ENCODE data around the gene PIK3R5. TPM values are rescaled to one million over a fixed set of nuclear protein-coding genes. Genes with fewer than 3 reads are reported as not detected.

PIK3R5 gene
- total RNA-seq, 1 experiment from 2014 or later, result not detected

- Histone ChIP-seq H3K27me3 (replicated peaks; ENCODE audit: control insufficient read depth, insufficient read depth, low read length) (no peaks in the 10 kb centered on the region), H3K36me3 (ENCODE audit: control insufficient read depth, insufficient read depth, low read length) (no peaks in the 10 kb centered on the region), H3K4me3 (ENCODE audit: low read depth, low read length) (no peak overlapping the region), H3K4me1 (no peaks in the 10 kb centered on the region), H3K9me3 (no peaks in the 10 kb centered on the region)
- H3K27me3 Mint-ChIP-seq (ENCODE audit: insufficient read depth, unreplicated experiment), result peaks cover 9% of the 10 kb centered on the region
- intact Hi-C loops (cut with micrococcal nuclease; ENCODE audit: unreplicated experiment), result no loop called here
- ChIA-PET CTCF (no interaction called here), POLR2A (no interaction called here)
- no peaks in the 10 kb centered on the region for H3K9me3 Mint-ChIP-seq (ENCODE audit: unreplicated experiment)
- no TSS peak for BruUV-seq (replicated peaks)
- TF ChIP-seq CTCF (IDR thresholded peaks at IDR 0.05; ENCODE audit: insufficient read depth in 1 of 2, low read depth in 1 of 2, low read length in 1 of 2, severe bottlenecking in 1 of 2, unreplicated experiment in 1 of 2), result no peak
- no peaks in the 10 kb centered on the region for H3K36me3 Mint-ChIP-seq (ENCODE audit: insufficient read depth, unreplicated experiment)
- H3K4me3 Mint-ChIP-seq (ENCODE audit: unreplicated experiment), result no peak overlapping the region
- no peaks in the 10 kb centered on the region for H3K4me1 Mint-ChIP-seq (ENCODE audit: low read depth, unreplicated experiment)
- H3K27ac Mint-ChIP-seq (ENCODE audit: unreplicated experiment), result no peak overlapping the region
- DNase-seq, result no peak
Measured at GRCh38 chr17:8938933-8939332, 26.6 kb downstream of the PIK3R5 start.

- Histone ChIP-seq H3K27me3 (replicated peaks; ENCODE audit: control insufficient read depth, insufficient read depth, low read length) (no peaks in the 10 kb centered on the region), H3K36me3 (ENCODE audit: control insufficient read depth, insufficient read depth, low read length) (no peaks in the 10 kb centered on the region), H3K4me1 (no peaks in the 10 kb centered on the region), H3K4me3 (ENCODE audit: low read depth, low read length) (no peak overlapping the region), H3K9me3 (no peaks in the 10 kb centered on the region)
- ChIA-PET CTCF (no interaction called here), POLR2A (no interaction called here)
- no TSS peak for BruUV-seq (replicated peaks)
- TF ChIP-seq CTCF (IDR thresholded peaks at IDR 0.05; ENCODE audit: insufficient read depth in 1 of 2, low read depth in 1 of 2, low read length in 1 of 2, severe bottlenecking in 1 of 2, unreplicated experiment in 1 of 2), result no peak
- Mint-ChIP-seq H3K4me1 (ENCODE audit: low read depth, unreplicated experiment) (no peaks in the 10 kb centered on the region), H3K36me3 (ENCODE audit: insufficient read depth, unreplicated experiment) (no peaks in the 10 kb centered on the region), H3K9me3 (ENCODE audit: unreplicated experiment) (no peaks in the 10 kb centered on the region), H3K4me3 (ENCODE audit: unreplicated experiment) (no peak overlapping the region), H3K27me3 (ENCODE audit: insufficient read depth, unreplicated experiment) (peaks cover 13% of the 10 kb centered on the region), H3K27ac (ENCODE audit: unreplicated experiment) (no peak overlapping the region)
- DNase-seq, result no peak
- intact Hi-C loops (cut with micrococcal nuclease; ENCODE audit: unreplicated experiment), result no loop called here
Measured at GRCh38 chr17:8935191-8935590, 30.3 kb downstream of the PIK3R5 start.

- no peak overlapping the region for H3K27ac Mint-ChIP-seq (ENCODE audit: unreplicated experiment)
- TF ChIP-seq CTCF (IDR thresholded peaks at IDR 0.05; ENCODE audit: insufficient read depth in 1 of 2, low read depth in 1 of 2, low read length in 1 of 2, severe bottlenecking in 1 of 2, unreplicated experiment in 1 of 2), result no peak
- H3K27me3 ChIP-seq (replicated peaks; ENCODE audit: control insufficient read depth, insufficient read depth, low read length), result no peaks in the 10 kb centered on the region
- no peaks in the 10 kb centered on the region for H3K4me1 Mint-ChIP-seq (ENCODE audit: low read depth, unreplicated experiment)
- ChIA-PET CTCF (no interaction called here), POLR2A (no interaction called here)
- no peaks in the 10 kb centered on the region for H3K36me3 ChIP-seq (ENCODE audit: control insufficient read depth, insufficient read depth, low read length)
- no peaks in the 10 kb centered on the region for H3K4me1 ChIP-seq
- no peak overlapping the region for H3K4me3 ChIP-seq (ENCODE audit: low read depth, low read length)
- H3K27me3 Mint-ChIP-seq (ENCODE audit: insufficient read depth, unreplicated experiment), result peaks cover 13% of the 10 kb centered on the region
- H3K9me3 Mint-ChIP-seq (ENCODE audit: unreplicated experiment), result peaks cover 7% of the 10 kb centered on the region
- no TSS peak for BruUV-seq (replicated peaks)
- H3K9me3 ChIP-seq, result no peaks in the 10 kb centered on the region
- no peaks in the 10 kb centered on the region for H3K36me3 Mint-ChIP-seq (ENCODE audit: insufficient read depth, unreplicated experiment)
- DNase-seq, result no peak
- no peak overlapping the region for H3K4me3 Mint-ChIP-seq (ENCODE audit: unreplicated experiment)
- intact Hi-C loops (cut with micrococcal nuclease; ENCODE audit: unreplicated experiment), result no loop called here
Measured at GRCh38 chr17:8934346-8934745, 31.2 kb downstream of the PIK3R5 start.
